ENCODE results near the gene MBOAT1. TPM values are rescaled to one million over a fixed set of nuclear protein-coding genes. Genes with fewer than 3 reads are reported as not detected.
A peak's percentile ranks its signal among the peaks of the same experiment; 100 is the strongest.

The MBOAT1 gene
- polyA plus RNA-seq, 1 of the 3 experiments (the other 2 are of a cell fraction) = 3.0 TPM

GRCh38 chr6:20203561-20204511 lies 8.4 kb downstream of the MBOAT1 start:
- peaks cover 7% of the 10 kb centered on the region; the same call in 1 of the 2 replicates for H3K79me2 ChIP-seq (ENCODE audit: insufficient read depth)
- no peaks in the 10 kb centered on the region for H3K36me3 ChIP-seq (replicated peaks in 1 of 2; ENCODE audit: control insufficient read depth in 1 of 2, insufficient read depth in 2 of 2, low read length in 1 of 2)
- H3K4me1 ChIP-seq (ENCODE audit: control insufficient read depth in 1 of 2, insufficient read depth in 2 of 2, low read depth in 1 of 2, low read length in 1 of 2) = peaks cover 3 to 12% of the 10 kb centered on the region in 2 experiments; a peak in 3 of 4 replicates
- no peak overlapping the region for H3K9ac ChIP-seq
- H2AFZ ChIP-seq (ENCODE audit: low read depth) = no peak overlapping the region
- H3K9me3 ChIP-seq = no peaks in the 10 kb centered on the region
- no peaks in the 10 kb centered on the region for H3K27me3 ChIP-seq (ENCODE audit: insufficient read depth)
- H4K20me1 ChIP-seq (ENCODE audit: insufficient read depth) = no peaks in the 10 kb centered on the region
- no peak for DNase-seq
- CTCF ChIA-PET = no interaction called here
- H3K4me2 ChIP-seq = no peak overlapping the region
- H3K27ac ChIP-seq (ENCODE audit: low read depth in 2 of 2, low read length in 1 of 2) = no peak overlapping the region
- TF ChIP-seq MAX (IDR thresholded peaks at IDR 0.05; ENCODE audit: low read depth) (no peak), USF1 (IDR thresholded peaks at IDR 0.05; ENCODE audit: borderline replicate concordance, low read depth) (peak; percentile 44; the same call in 1 of the 2 replicates)
- H3K9me2 ChIP-seq = no peaks in the 10 kb centered on the region
- peaks cover 9% of the 10 kb centered on the region for H3F3A ChIP-seq (replicated peaks; ENCODE audit: insufficient read depth)
- POLR2A ChIA-PET = no interaction called here
- 73% methylated on average over 7 of the region's 7 CpGs for WGBS (ENCODE audit: low lambda C conversion rate)
- H3K4me3 ChIP-seq (ENCODE audit: low read depth in 2 of 2, low read length in 1 of 2) = no peak overlapping the region

DNA sequence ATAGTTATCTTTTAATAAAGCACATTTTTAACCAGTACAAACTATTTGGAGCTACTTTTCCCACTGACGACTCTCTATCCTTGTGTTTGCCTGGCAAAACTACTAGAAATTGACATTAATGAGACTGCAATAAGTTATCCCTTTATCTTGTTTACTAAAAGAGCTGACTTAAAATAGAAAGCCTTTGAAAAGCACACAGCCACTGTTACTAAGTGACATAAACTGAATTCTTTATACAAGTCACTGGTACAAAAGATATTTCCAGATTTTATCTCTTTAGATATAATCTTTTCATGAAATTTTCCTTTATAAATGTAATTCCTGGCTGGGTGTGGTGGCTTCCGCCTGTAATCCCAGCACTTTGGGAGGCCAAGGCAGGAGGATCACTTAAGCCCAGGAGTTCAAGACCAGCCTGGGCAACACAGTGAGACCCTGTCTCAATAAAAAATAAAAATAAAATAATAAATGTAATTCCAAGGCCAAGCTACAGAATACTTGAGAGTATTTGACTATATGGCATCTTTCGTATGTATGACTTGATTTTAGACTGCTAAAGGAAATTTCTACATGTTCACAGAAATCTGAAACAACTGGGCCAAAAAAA lies 9.5 kb downstream of the MBOAT1 start:
- Histone ChIP-seq H3K9me3 (no peaks in the 10 kb centered on the region), H3F3A (replicated peaks; ENCODE audit: insufficient read depth) (peaks cover 9% of the 10 kb centered on the region), H3K4me2 (no peak overlapping the region), H3K27me3 (ENCODE audit: insufficient read depth) (no peaks in the 10 kb centered on the region), H3K4me3 (ENCODE audit: low read depth in 2 of 2, low read length in 1 of 2) (no peak overlapping the region), H3K79me2 (ENCODE audit: insufficient read depth) (peaks cover 7% of the 10 kb centered on the region; the same call in 1 of the 2 replicates), H3K27ac (ENCODE audit: low read depth in 2 of 2, low read length in 1 of 2) (peak overlapping the region in 1 of 2 experiments; percentile 42; a peak in 2 of 4 replicates), H3K9ac (no peak overlapping the region), H4K20me1 (ENCODE audit: insufficient read depth) (no peaks in the 10 kb centered on the region), H3K36me3 (replicated peaks in 1 of 2; ENCODE audit: control insufficient read depth in 1 of 2, insufficient read depth in 2 of 2, low read length in 1 of 2) (no peaks in the 10 kb centered on the region), H2AFZ (ENCODE audit: low read depth) (peak overlapping the region; percentile 35; the same call in 1 of the 2 replicates), H3K9me2 (no peaks in the 10 kb centered on the region), H3K4me1 (ENCODE audit: control insufficient read depth in 1 of 2, insufficient read depth in 2 of 2, low read depth in 1 of 2, low read length in 1 of 2) (peaks cover 3 to 8% of the 10 kb centered on the region in 2 experiments; a peak in 3 of 4 replicates)
- DNase-seq = no peak
- ChIA-PET CTCF (no interaction called here), POLR2A (no interaction called here)
- 76% methylated on average over 3 of the region's 3 CpGs for WGBS (ENCODE audit: low lambda C conversion rate)
- TF ChIP-seq RXRA (IDR thresholded peaks at IDR 0.05; ENCODE audit: borderline replicate concordance, low read depth) (no peak), TAF1 (IDR thresholded peaks at IDR 0.05; ENCODE audit: borderline replicate concordance, low read depth, low read length) (no peak), YY1 (IDR thresholded peaks at IDR 0.05; ENCODE audit: low read depth) (no peak), SMC3 (IDR thresholded peaks at IDR 0.05; ENCODE audit: low read depth, low read length) (no peak), REST (IDR thresholded peaks at IDR 0.05; ENCODE audit: low read depth, low read length) (no peak), TEAD4 (IDR thresholded peaks at IDR 0.05; ENCODE audit: borderline replicate concordance, insufficient read depth) (no peak), POLR2AphosphoS5 (IDR thresholded peaks at IDR 0.05; ENCODE audit: low read depth, low read length) (no peak), USF1 (IDR thresholded peaks at IDR 0.05; ENCODE audit: borderline replicate concordance, low read depth) (no peak), NFIC (IDR thresholded peaks at IDR 0.05; ENCODE audit: borderline replicate concordance) (no peak), FOXJ3 (CRISPR knock-in tag; IDR thresholded peaks at IDR 0.05) (no peak), EZH2phosphoT487 (IDR thresholded peaks at IDR 0.05; ENCODE audit: borderline replicate concordance, low read depth) (no peak), RCOR1 (IDR thresholded peaks at IDR 0.05; ENCODE audit: low read length) (no peak), RAD21 (IDR thresholded peaks at IDR 0.05; ENCODE audit: low read length) (no peak), MEF2A (IDR thresholded peaks at IDR 0.05; ENCODE audit: borderline replicate concordance, low read depth) (no peak), FOXM1 (IDR thresholded peaks at IDR 0.05; ENCODE audit: low read depth) (no peak), RFX5 (IDR thresholded peaks at IDR 0.05; ENCODE audit: low read length) (no peak), NRF1 (IDR thresholded peaks at IDR 0.05; ENCODE audit: low read depth, low read length) (no peak), FOSL2 (IDR thresholded peaks at IDR 0.05; ENCODE audit: borderline replicate concordance, low read depth) (no peak)

All from SK-N-SH (cell line).